Thyroid gland (tissue), 4 donors: ENCODE results near the gene CA12.

Source experiments
- CTCF ChIP-seq, 6 experiments: fragments of 200-600 bp in 3 of 6; fragments of 450-650 bp in 3 of 6; sonication (generic) in 3 of 6; IDR thresholded peaks; one replicate each; pipeline ENCODE4 v1.5.1; 2016 to 2019; ENCODE audit warnings: antibody characterized with exemption in 6 of 6, mild to moderate bottlenecking in 2 of 6, inconsistent platforms in 1 of 6, moderate library complexity in 1 of 6
- POLR2A ChIP-seq, 2 donors: fragments of 450-650 bp; IDR thresholded peaks; one replicate each; pipeline ENCODE4 v1.6.1; 2017; ENCODE audit warnings: antibody characterized with exemption in 2 of 2, mild to moderate bottlenecking in 2 of 2, moderate library complexity in 1 of 2

- TF ChIP-seq POLR2A (IDR thresholded peaks at IDR 0.05), result no peak
- TF ChIP-seq CTCF (IDR thresholded peaks at IDR 0.05), result no peak
Measured at GRCh38 chr15:63373866-63374548, 7.6 kb downstream of the CA12 start.
